Subcutaneous adipose tissue (tissue), 4 donors: ENCODE results near the gene SLC8A1. TPM values are rescaled to one million over a fixed set of nuclear protein-coding genes. Genes with fewer than 3 reads are reported as not detected.

Experiments
- total RNA-seq, 4 donors: library from RNA; depleted of rRNA; stranded (reverse); fragments of >200 nt; gene quantifications; one replicate each; pipeline ENCODE4 v1.1.0, GENCODE V29; 2016
- TF ChIP-seq, protein P1 (sequence below): fragments of 450-650 bp; IDR thresholded peaks from one replicate; pipeline ENCODE4 v1.5.1; 2016; ENCODE audit warnings: low read depth, mild to moderate bottlenecking, control low read depth, antibody characterized with exemption, moderate library complexity

SLC8A1 gene
- total RNA-seq, 4 donors from 2014 or later, result 7.5 to 32.5 (median 12.9) TPM

DNA sequence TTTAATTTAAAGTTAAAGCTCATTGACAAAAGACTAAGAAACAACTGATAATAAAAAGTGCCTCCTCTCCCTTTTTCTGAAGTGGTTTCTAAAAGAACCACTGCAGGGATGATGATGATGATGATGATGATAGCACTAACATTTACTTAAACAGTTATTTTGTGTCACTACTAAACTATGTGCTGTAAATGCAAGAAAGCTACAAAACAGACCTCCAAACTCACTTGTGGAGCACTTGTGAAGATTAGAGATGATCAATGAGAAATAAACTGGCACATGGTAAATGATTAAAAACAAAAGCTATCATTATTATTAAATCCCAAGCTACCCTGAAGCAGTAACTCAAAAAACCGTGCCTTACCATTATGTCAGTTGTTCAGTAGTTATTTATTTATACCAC lies 88.7 kb downstream of the SLC8A1 start:
- TF ChIP-seq, protein P1, sequence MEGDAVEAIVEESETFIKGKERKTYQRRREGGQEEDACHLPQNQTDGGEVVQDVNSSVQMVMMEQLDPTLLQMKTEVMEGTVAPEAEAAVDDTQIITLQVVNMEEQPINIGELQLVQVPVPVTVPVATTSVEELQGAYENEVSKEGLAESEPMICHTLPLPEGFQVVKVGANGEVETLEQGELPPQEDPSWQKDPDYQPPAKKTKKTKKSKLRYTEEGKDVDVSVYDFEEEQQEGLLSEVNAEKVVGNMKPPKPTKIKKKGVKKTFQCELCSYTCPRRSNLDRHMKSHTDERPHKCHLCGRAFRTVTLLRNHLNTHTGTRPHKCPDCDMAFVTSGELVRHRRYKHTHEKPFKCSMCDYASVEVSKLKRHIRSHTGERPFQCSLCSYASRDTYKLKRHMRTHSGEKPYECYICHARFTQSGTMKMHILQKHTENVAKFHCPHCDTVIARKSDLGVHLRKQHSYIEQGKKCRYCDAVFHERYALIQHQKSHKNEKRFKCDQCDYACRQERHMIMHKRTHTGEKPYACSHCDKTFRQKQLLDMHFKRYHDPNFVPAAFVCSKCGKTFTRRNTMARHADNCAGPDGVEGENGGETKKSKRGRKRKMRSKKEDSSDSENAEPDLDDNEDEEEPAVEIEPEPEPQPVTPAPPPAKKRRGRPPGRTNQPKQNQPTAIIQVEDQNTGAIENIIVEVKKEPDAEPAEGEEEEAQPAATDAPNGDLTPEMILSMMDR, result no peak

DNA sequence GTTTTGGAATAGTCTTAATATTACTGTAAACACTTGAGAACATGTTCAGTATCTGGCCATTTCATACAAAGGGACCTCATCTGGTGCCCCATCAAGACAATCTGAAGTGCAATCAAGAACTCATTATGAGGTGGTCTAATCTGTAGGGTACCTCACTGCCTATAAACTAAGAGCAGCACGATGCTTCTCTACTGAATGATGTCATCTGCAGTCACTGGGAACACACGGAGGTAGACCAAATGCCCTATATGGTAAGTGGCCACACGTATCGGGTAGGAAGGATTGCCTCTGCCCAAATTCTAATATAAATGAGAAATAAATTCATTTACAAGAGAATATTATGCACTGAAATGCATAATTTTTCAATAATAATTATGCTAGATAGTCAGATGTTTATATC lies 90.4 kb downstream of the SLC8A1 start:
- TF ChIP-seq, protein P1, result no peak

DNA sequence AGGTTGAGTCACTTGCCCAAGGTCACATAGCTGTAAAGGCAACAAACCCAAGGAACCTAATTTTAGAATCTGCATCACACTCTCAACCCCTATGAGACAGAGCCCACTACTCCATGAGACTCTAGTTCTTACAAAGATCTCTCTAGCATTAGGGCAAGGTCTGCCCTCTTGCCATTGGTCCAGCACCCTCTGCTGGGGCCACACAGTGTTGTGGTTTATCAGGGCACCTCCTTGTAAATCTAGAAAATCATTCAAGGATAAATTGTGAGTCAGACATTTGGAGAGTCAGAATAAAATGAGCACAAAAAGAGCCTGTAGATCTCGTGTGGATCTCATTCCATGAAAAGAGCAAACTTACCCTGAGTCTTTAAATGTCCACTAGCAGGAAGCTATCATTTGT lies 91.2 kb downstream of the SLC8A1 start:
- TF ChIP-seq, protein P1, result no peak

DNA sequence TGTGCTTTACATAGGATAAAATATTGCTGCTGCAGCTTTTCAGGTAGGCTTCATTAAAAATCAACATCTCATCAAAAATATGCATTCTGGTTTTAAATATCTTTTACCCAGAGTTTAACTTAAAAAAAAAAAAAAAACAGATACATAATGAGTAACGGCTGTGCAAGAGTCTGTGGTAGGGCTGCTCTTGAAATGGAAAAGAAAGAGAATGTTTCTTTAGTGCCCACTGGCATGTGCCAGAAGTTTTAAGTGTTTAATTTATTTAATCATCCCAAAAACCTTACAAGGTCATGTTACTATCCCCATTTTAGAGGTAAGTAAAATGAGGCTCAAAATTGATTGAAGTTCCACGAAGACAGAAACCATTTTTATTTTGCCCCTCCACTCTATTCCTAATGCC lies 92.1 kb downstream of the SLC8A1 start:
- TF ChIP-seq, protein P1, result no peak

DNA sequence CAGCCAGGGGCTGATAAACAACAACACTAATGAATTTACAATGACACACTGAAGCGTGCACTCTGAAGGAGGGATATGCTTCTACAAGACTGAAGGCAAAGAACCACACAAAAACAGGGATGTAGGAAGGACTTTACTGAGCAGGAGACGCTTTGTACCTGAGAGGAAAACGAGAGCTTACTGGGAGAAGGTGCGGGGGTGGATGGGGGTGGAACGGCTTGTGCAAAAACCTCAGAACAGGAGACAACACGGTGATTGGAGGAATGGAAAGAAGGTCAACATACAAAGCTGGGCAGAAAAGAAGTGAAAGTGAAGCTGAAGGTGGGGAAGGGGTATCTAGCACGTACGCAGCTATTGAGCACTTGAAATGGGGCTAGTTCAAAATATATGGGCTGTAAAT lies 93.1 kb downstream of the SLC8A1 start:
- TF ChIP-seq, protein P1, result no peak

DNA sequence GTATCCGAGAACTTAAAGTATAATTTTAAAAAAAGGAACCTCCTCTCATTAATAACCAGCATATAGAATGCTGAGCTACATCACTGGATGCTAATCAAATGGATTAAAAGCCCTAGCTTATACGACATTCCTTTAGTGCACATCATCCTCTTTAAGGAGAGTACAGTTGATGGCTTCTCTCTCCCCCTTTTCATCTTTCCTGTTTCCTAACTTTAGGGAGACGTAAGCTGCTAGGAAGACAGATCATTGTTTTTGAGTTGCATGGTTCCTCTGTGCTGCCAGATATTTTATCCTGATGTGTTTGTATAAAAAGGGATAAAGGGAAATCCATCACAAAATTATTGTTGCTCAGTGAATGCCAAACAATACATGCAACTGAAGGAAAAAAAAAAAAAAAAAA lies 94.2 kb downstream of the SLC8A1 start:
- TF ChIP-seq, protein P1, result no peak

DNA sequence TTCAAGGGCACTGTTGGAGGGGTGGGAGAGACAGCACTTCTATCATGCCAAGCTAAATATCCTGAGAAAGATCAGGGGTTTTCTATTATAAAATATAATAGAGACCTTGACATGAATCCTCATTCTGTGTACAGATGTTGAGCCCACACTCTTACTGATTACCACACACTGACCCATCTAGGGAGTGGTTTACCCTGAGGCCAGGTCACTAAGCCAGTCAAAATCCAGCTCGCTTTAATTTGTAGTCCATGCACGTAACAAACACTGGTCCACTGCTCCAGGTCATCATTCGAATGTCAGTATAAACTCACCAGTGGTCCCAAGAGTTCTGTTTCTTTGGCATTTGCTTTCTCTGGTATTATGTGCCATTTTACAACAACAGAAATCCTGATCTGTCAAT lies 96.4 kb downstream of the SLC8A1 start:
- TF ChIP-seq, protein P1, result no peak
